ENCODE data around the gene RACGAP1. TPM values are rescaled to one million over a fixed set of nuclear protein-coding genes. Genes with fewer than 3 reads are reported as not detected.

Gene RACGAP1
- total and polyA plus RNA-seq, 2 of the 8 experiments (the other 6 are each of a cell fraction or from before 2014, with no cell fraction given): 18.0 to 66.3 TPM

GRCh38 chr12:50040657-50041056, 15.4 kb upstream of the RACGAP1 start (continued):
- TF ChIP-seq, protein P1, sequence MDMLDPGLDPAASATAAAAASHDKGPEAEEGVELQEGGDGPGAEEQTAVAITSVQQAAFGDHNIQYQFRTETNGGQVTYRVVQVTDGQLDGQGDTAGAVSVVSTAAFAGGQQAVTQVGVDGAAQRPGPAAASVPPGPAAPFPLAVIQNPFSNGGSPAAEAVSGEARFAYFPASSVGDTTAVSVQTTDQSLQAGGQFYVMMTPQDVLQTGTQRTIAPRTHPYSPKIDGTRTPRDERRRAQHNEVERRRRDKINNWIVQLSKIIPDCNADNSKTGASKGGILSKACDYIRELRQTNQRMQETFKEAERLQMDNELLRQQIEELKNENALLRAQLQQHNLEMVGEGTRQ (IDR thresholded peaks at IDR 0.05; ENCODE audit: low read length): no peak
- TF ChIP-seq SP1 (IDR thresholded peaks at IDR 0.05; ENCODE audit: low read depth, low read length) (no peak), EGR1 (IDR thresholded peaks at IDR 0.05; ENCODE audit: borderline replicate concordance, low read depth, low read length) (no peak), SIRT6 (IDR thresholded peaks at IDR 0.05; ENCODE audit: low read length) (no peak)
